PC-9 (cell line): ENCODE data around the gene TENT5C. TPM values are rescaled to one million over a fixed set of nuclear protein-coding genes. Genes with fewer than 3 reads are reported as not detected.

Experiments
- BruUV-seq: library from RNA; stranded (reverse); fragments of 400-500 nt; replicated peaks from 2 replicates; lab custom pipeline; 2021; lab: Mats Ljungman, UMichigan
- CTCF ChIA-PET: fragments of 300-600 bp; sonication (Branson Sonifier 250); formaldehyde crosslinking; loops from one replicate; lab custom pipeline; 2022; ENCODE audit warnings: antibody characterized with exemption; lab: Charles Lee
- POLR2A ChIA-PET: fragments of 300-600 bp; sonication (Branson Sonifier 250); formaldehyde crosslinking; loops from one replicate; lab custom pipeline; 2022; ENCODE audit warnings: antibody characterized with exemption; ENCODE audit not compliant: unreplicated experiment; lab: Charles Lee
- DNase-seq, 2 experiments: peaks; one replicate each; pipeline versions ENCODE4 v3.0.0 to v3.0.0-alpha.2; 2015 to 2022; ENCODE audit warnings: mixed read lengths in 1 of 2
- H2AFZ ChIP-seq: fragments of 200-600 bp; sonication (generic); 2 replicates; pipeline ENCODE4 v1.8.1; 2017; ENCODE audit warnings: antibody characterized with exemption
- H3F3A ChIP-seq: fragments of 200-600 bp; sonication (generic); 2 replicates; pipeline ENCODE4 v1.8.1; 2017; ENCODE audit warnings: antibody characterized with exemption, mild to moderate bottlenecking, low read depth; ENCODE audit not compliant: insufficient read depth
- H3K27ac ChIP-seq: fragments of 200-600 bp; sonication (generic); 2 replicates; pipeline ENCODE4 v1.6.1; 2016; ENCODE audit warnings: mixed run types
- H3K27me3 ChIP-seq: fragments of 200-600 bp; sonication (generic); 2 replicates; pipeline ENCODE4 v1.6.1; 2016; ENCODE audit warnings: low read depth, mixed run types; ENCODE audit not compliant: insufficient read depth
- H3K36me3 ChIP-seq: fragments of 200-600 bp; sonication (generic); 2 replicates; pipeline ENCODE4 v1.6.1; 2016; ENCODE audit warnings: low read depth, mixed run types
- H3K4me1 ChIP-seq: fragments of 200-600 bp; sonication (generic); replicated peaks from 2 replicates; pipeline ENCODE4 v1.6.1; 2016; ENCODE audit warnings: mixed run types; ENCODE audit not compliant: insufficient read depth
- H3K4me2 ChIP-seq: fragments of 200-600 bp; sonication (generic); 2 replicates; pipeline ENCODE4 v1.6.1; 2017; ENCODE audit warnings: mixed run types
- H3K4me3 ChIP-seq: fragments of 200-600 bp; sonication (generic); 2 replicates; pipeline ENCODE4 v1.6.1; 2016; ENCODE audit warnings: mixed run types
- H3K79me2 ChIP-seq: fragments of 200-600 bp; sonication (generic); 2 replicates; pipeline ENCODE4 v1.6.1; 2017; ENCODE audit warnings: low read depth, mixed run types
- H3K9me2 ChIP-seq: fragments of 200-600 bp; sonication (generic); 2 replicates; pipeline ENCODE4 v1.8.1; 2017; ENCODE audit warnings: mild to moderate bottlenecking; ENCODE audit not compliant: insufficient read depth
- H3K9me3 ChIP-seq: fragments of 200-600 bp; sonication (generic); 2 replicates; pipeline ENCODE4 v1.8.1; 2016; ENCODE audit warnings: low read depth; ENCODE audit not compliant: insufficient read depth
- H4K20me1 ChIP-seq: fragments of 200-600 bp; sonication (generic); 2 replicates; pipeline ENCODE4 v1.8.1; 2017; ENCODE audit not compliant: insufficient read depth
- EZH2 ChIP-seq: fragments of 200-600 bp; sonication (generic); IDR thresholded peaks from 2 replicates; pipeline ENCODE4 v1.8.0; 2017; ENCODE audit warnings: antibody characterized with exemption, low read depth
- intact Hi-C: fragments of 100-400 bp; cut with micrococcal nuclease; formaldehyde crosslinking; loops from one replicate; pipeline ENCODE4 v1.10.0; 2022; ENCODE audit not compliant: unreplicated experiment
- total RNA-seq: library from RNA; stranded (reverse); gene quantifications from 2 replicates; pipeline ENCODE4 v1.2.3, GENCODE V29; 2021
- TF ChIP-seq, protein P1 (sequence below): fragments of 200-600 bp; sonication (generic); conservative IDR thresholded peaks from 2 replicates; pipeline ENCODE4 v1.6.1; 2017; ENCODE audit warnings: mixed run types, antibody characterized with exemption, mild to moderate bottlenecking, moderate library complexity

TENT5C gene
- total RNA-seq, 1 experiment from 2014 or later: 4.3 TPM

DNA sequence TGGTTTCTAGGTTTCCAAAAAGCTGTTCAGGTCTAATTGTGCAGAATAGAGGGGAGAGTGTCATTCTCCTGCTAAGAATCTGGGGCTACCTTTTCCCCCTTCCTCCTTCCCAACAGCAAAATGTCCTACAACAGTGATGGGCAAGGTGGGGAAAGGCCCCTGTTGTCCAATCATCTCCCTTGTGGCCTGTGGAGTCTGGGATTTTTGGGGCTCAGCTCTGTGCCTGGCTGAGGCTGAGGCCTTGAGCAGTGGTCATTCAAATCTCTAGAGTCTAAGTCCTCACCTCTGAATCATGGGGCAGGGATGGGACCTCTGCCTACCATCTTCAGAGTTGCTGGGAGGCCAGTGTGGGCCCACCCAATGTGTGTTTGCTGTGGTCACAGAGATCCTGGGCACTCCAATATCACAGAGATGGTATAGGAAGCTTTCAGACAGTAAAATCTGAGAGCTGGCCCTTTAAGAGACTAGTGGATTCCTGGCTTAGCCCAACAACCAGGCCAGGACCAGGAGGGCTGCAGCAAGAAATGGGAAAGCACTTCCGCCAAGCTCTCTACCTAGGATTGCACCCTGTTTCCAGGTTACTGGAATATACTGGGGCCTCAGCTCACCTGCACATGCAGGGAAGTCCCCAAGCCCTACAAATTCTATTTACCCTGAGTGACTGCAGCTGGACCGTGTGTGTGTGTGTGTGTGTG lies 28.5 kb upstream of the TENT5C start:
- Histone ChIP-seq H3K9me2 (no peaks in the 10 kb centered on the region), H3F3A (peaks cover 4% of the 10 kb centered on the region), H3K4me3 (no peak overlapping the region), H3K27me3 (no peaks in the 10 kb centered on the region), H3K4me1 (peaks cover 14% of the 10 kb centered on the region), H3K79me2 (no peaks in the 10 kb centered on the region), H3K4me2 (no peak overlapping the region), H4K20me1 (no peaks in the 10 kb centered on the region), H3K27ac (no peak overlapping the region), H3K9me3 (no peaks in the 10 kb centered on the region), H3K36me3 (no peaks in the 10 kb centered on the region), H2AFZ (no peak overlapping the region)
- intact Hi-C loops: no loop called here
- BruUV-seq: no TSS peak
- ChIA-PET CTCF (interaction anchor here (0.7 kb wide), 1 partner anchor 18 kb away, joined by 5 read pairs; no protein-coding TSS in a partner anchor), POLR2A (no interaction called here)
- DNase-seq: no peak
- TF ChIP-seq EZH2: no peak

DNA sequence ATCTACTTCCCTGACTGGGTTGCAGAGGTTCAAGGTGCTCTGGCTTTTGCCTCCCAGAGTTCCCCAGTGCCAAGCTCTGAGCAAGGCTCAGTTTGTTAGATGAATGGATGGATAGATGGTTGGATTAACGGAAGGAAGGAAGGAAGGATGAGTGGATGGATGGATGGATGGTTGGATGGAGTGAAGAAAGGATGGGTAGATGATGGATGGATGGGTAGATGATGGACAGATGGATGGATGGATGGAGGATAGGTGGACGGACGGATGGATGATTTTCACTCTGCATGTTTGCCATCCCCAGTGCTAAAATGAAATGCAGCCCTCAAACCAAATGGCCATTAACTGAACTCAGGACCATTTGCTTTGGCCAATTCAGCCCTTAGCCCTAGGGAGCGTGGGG lies 27.4 kb upstream of the TENT5C start:
- Histone ChIP-seq H3K4me1 (peaks cover 2% of the 10 kb centered on the region), H4K20me1 (no peaks in the 10 kb centered on the region), H2AFZ (no peak overlapping the region), H3K9me2 (no peaks in the 10 kb centered on the region), H3K36me3 (no peaks in the 10 kb centered on the region), H3K9me3 (no peaks in the 10 kb centered on the region), H3K4me3 (no peak overlapping the region), H3K4me2 (no peak overlapping the region), H3F3A (no peaks in the 10 kb centered on the region), H3K79me2 (no peaks in the 10 kb centered on the region), H3K27ac (no peak overlapping the region), H3K27me3 (no peaks in the 10 kb centered on the region)
- ChIA-PET CTCF (interaction anchor here (0.6 to 0.7 kb wide), 2 partner anchors 17 to 51 kb away, joined by 3 to 5 read pairs; no protein-coding TSS in a partner anchor), POLR2A (no interaction called here)
- intact Hi-C loops: no loop called here
- no TSS peak for BruUV-seq
- DNase-seq: no peak
- no peak for TF ChIP-seq EZH2
- TF ChIP-seq, protein P1, sequence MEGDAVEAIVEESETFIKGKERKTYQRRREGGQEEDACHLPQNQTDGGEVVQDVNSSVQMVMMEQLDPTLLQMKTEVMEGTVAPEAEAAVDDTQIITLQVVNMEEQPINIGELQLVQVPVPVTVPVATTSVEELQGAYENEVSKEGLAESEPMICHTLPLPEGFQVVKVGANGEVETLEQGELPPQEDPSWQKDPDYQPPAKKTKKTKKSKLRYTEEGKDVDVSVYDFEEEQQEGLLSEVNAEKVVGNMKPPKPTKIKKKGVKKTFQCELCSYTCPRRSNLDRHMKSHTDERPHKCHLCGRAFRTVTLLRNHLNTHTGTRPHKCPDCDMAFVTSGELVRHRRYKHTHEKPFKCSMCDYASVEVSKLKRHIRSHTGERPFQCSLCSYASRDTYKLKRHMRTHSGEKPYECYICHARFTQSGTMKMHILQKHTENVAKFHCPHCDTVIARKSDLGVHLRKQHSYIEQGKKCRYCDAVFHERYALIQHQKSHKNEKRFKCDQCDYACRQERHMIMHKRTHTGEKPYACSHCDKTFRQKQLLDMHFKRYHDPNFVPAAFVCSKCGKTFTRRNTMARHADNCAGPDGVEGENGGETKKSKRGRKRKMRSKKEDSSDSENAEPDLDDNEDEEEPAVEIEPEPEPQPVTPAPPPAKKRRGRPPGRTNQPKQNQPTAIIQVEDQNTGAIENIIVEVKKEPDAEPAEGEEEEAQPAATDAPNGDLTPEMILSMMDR: no peak

- H3K9me2 ChIP-seq: no peaks in the 10 kb centered on the region
- no TSS peak for BruUV-seq
- CTCF ChIA-PET: no interaction called here
- H3K4me3 ChIP-seq: no peak overlapping the region
- H3K9me3 ChIP-seq: no peaks in the 10 kb centered on the region
- H3K4me1 ChIP-seq: no peaks in the 10 kb centered on the region
- no peak overlapping the region for H2AFZ ChIP-seq
- H3K4me2 ChIP-seq: no peak overlapping the region
- no peaks in the 10 kb centered on the region for H3K36me3 ChIP-seq
- DNase-seq: no peak
- H3K27ac ChIP-seq: no peak overlapping the region
- H3K79me2 ChIP-seq: no peaks in the 10 kb centered on the region
- H3F3A ChIP-seq: peaks cover 3% of the 10 kb centered on the region; the same call in 1 of the 2 replicates
- POLR2A ChIA-PET: no interaction called here
- intact Hi-C loops: no loop called here
- TF ChIP-seq, protein P1: no peak
- no peak for TF ChIP-seq EZH2
- H3K27me3 ChIP-seq: no peaks in the 10 kb centered on the region
- H4K20me1 ChIP-seq: no peaks in the 10 kb centered on the region
Measured at GRCh38 chr1:117579221-117579906, 26.5 kb upstream of the TENT5C start.
